ENCODE data around the gene SPACA4. TPM values are rescaled to one million over a fixed set of nuclear protein-coding genes. Genes with fewer than 3 reads are reported as not detected.

The SPACA4 gene
- total and polyA plus RNA-seq, 10 of the 15 experiments (the other 5 are each of a cell fraction or from before 2014, with no cell fraction given) = not detected

- FAIRE-seq (no peak), DNase-seq (ENCODE audit: low read depth, low spot score) (no peak), ATAC-seq (no peak)
- in situ Hi-C loops (cut with MboI) = no loop called here
- Histone ChIP-seq H3K27ac (ENCODE audit: control insufficient read depth, insufficient read depth) (no peak overlapping the region; the same call in 1 of the 2 replicates), H3K4me1 (ENCODE audit: control insufficient read depth, insufficient read depth, low read length) (peaks cover 14% of the 10 kb centered on the region), H3K4me2 (ENCODE audit: control insufficient read depth, insufficient read depth) (peak overlapping the region; percentile 88), H3K9ac (ENCODE audit: control insufficient read depth, insufficient read depth, low read length) (peak overlapping the region; percentile 99; the same call in 1 of the 2 replicates), H3K36me3 (ENCODE audit: control insufficient read depth in 2 of 2, insufficient read depth in 2 of 2, low read length in 1 of 2) (peaks cover 25 to 32% of the 10 kb centered on the region in 2 experiments), H3K27me3 (replicated peaks in 1 of 2; ENCODE audit: control insufficient read depth in 2 of 2, insufficient read depth in 2 of 2, low read length in 1 of 2) (no peaks in the 10 kb centered on the region), H3K4me3 (peak overlapping the region; percentile 93; the same call in 1 of the 2 replicates), H3K79me2 (ENCODE audit: control insufficient read depth, insufficient read depth, low read length) (peaks cover 46% of the 10 kb centered on the region), H2AFZ (ENCODE audit: control insufficient read depth, low read depth, low read length) (no peak overlapping the region), H3K9me3 (replicated peaks; ENCODE audit: control insufficient read depth, insufficient read depth, low read length) (no peaks in the 10 kb centered on the region), H4K20me1 (ENCODE audit: control insufficient read depth, insufficient read depth) (peaks cover 15% of the 10 kb centered on the region)
- WGBS (ENCODE audit: insufficient coverage, insufficient replicate concordance, low lambda C conversion rate, missing lambda C conversion rate) = 9% methylated on average over 12 of the region's 12 CpGs
- ChIA-PET SMC1A (ENCODE audit: uncharacterized antibody, unreplicated experiment) (interaction anchor here (1.1 to 1.7 kb wide), 2 partner anchors 17 to 111 kb away, joined by 3 read pairs; no protein-coding TSS in a partner anchor), POLR2A (interaction anchor here (0.6 to 0.8 kb wide), 2 partner anchors 21 to 175 kb away, joined by 3 to 4 read pairs; partner anchors contain the start of gene DBP), CTCF (interaction anchor here (1.8 kb wide), 2 partner anchors 16 to 225 kb away, joined by 5 to 6 read pairs; partner anchors contain the start of gene KDELR1), RAD21 (ENCODE audit: unreplicated experiment) (no interaction called here)
- no peak for TF ChIP-seq TAF1 (IDR thresholded peaks at IDR 0.05; ENCODE audit: borderline replicate concordance, low read depth, low read length)
- TF ChIP-seq POLR2AphosphoS5 (IDR thresholded peaks at IDR 0.05; ENCODE audit: low read length) = peak; percentile 13; the same call in 1 of the 2 replicates
- no peak for TF ChIP-seq SKIL (IDR thresholded peaks at IDR 0.05; ENCODE audit: low read depth, poor library complexity, severe bottlenecking)
- no peak for TF ChIP-seq MLLT1 (IDR thresholded peaks at IDR 0.05)
- intact Hi-C loops (cut with micrococcal nuclease; ENCODE audit: unreplicated experiment) = no loop called here
- no TSS peak for BruUV-seq (replicated peaks)
Measured at GRCh38 chr19:48616491-48617056, 10.0 kb downstream of the SPACA4 start.

Measured in GM12878 (cell line).